ENCODE measurements around the gene CTAG1B. TPM values are rescaled to one million over a fixed set of nuclear protein-coding genes. Genes with fewer than 3 reads are reported as not detected.

CTAG1B gene
- total RNA-seq, 1 experiment from 2014 or later, result not detected

- Mint-ChIP-seq H3K36me3 (ENCODE audit: insufficient read depth, unreplicated experiment) (no peaks in the 10 kb centered on the region), H3K4me1 (ENCODE audit: insufficient read depth, unreplicated experiment) (no peaks in the 10 kb centered on the region), H3K9me3 (ENCODE audit: unreplicated experiment) (no peaks in the 10 kb centered on the region), H3K27ac (ENCODE audit: low read depth, unreplicated experiment) (no peak overlapping the region), H3K4me3 (ENCODE audit: unreplicated experiment) (no peak overlapping the region), H3K27me3 (ENCODE audit: insufficient read depth, unreplicated experiment) (no peaks in the 10 kb centered on the region)
- intact Hi-C loops (cut with micrococcal nuclease), result no loop called here
- DNase-seq (ENCODE audit: unreplicated experiment), result no peak
- ChIA-PET POLR2A (no interaction called here), CTCF (no interaction called here)
- no TSS peak for BruUV-seq (replicated peaks)
- TF ChIP-seq, protein P1, sequence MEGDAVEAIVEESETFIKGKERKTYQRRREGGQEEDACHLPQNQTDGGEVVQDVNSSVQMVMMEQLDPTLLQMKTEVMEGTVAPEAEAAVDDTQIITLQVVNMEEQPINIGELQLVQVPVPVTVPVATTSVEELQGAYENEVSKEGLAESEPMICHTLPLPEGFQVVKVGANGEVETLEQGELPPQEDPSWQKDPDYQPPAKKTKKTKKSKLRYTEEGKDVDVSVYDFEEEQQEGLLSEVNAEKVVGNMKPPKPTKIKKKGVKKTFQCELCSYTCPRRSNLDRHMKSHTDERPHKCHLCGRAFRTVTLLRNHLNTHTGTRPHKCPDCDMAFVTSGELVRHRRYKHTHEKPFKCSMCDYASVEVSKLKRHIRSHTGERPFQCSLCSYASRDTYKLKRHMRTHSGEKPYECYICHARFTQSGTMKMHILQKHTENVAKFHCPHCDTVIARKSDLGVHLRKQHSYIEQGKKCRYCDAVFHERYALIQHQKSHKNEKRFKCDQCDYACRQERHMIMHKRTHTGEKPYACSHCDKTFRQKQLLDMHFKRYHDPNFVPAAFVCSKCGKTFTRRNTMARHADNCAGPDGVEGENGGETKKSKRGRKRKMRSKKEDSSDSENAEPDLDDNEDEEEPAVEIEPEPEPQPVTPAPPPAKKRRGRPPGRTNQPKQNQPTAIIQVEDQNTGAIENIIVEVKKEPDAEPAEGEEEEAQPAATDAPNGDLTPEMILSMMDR (IDR thresholded peaks at IDR 0.05; ENCODE audit: unreplicated experiment), result no peak
These were observed 39.1 kb upstream of the CTAG1B start for GRCh38 chrX:154658187-154658586.

DNA sequence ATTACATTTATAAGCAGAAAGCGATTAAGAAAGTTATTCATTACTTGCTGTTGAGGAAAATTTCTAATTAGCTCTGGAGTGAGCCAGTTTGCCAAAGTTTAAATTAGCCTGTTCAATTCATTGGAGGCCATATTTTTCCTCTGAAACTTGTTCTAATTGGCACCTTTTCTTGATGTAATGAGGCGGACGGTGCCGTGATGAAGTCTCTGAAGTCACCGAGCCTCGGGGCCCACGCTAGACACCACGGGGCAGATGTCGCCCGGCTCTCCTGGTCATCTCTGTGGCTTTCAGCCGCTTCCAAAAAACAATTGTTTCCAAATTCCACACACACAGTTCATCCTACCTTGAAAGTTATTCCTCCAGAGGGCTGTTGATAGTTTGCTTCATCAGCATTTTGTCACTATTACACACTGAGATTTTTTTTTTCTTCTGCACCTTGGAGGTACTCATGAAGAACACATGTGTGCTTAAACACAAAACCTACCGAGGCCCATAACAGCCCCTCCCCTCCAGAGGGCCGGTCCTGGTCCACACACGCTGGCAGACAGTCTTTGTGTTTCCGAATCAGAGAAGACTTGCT is 38.2 kb upstream of the CTAG1B start:
- no peak overlapping the region for H3K4me3 Mint-ChIP-seq (ENCODE audit: unreplicated experiment)
- intact Hi-C loops (cut with micrococcal nuclease), result no loop called here
- TF ChIP-seq, protein P1 (IDR thresholded peaks at IDR 0.05; ENCODE audit: unreplicated experiment), result no peak
- H3K27me3 Mint-ChIP-seq (ENCODE audit: insufficient read depth, unreplicated experiment), result no peaks in the 10 kb centered on the region
- ChIA-PET CTCF (no interaction called here), POLR2A (no interaction called here)
- no peak for DNase-seq (ENCODE audit: unreplicated experiment)
- H3K9me3 Mint-ChIP-seq (ENCODE audit: unreplicated experiment), result no peaks in the 10 kb centered on the region
- H3K27ac Mint-ChIP-seq (ENCODE audit: low read depth, unreplicated experiment), result no peak overlapping the region
- no peaks in the 10 kb centered on the region for H3K4me1 Mint-ChIP-seq (ENCODE audit: insufficient read depth, unreplicated experiment)
- BruUV-seq (replicated peaks), result no TSS peak
- no peaks in the 10 kb centered on the region for H3K36me3 Mint-ChIP-seq (ENCODE audit: insufficient read depth, unreplicated experiment)

DNA sequence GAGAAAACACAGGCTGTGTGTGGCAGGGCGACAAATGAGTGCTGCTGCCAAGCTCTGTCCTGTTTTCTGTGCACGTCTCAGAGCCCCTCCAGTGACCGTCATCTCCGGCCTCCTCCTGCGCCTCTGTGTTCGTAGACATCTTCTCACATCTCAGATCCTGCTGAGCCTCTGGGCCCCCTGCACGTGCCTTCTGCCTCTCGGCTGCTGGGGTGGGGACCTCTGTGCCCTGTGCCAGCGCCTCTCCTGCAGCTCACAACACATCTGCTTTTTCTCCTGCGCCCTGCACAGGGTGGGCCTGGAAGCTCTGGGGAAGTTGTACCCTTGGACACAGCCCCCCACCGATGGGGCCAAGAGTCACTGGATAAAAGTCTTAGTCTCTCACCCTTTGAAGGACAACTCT is 36.7 kb upstream of the CTAG1B start:
- H3K9me3 Mint-ChIP-seq (ENCODE audit: unreplicated experiment), result no peaks in the 10 kb centered on the region
- H3K27ac Mint-ChIP-seq (ENCODE audit: low read depth, unreplicated experiment), result no peak overlapping the region
- TF ChIP-seq, protein P1 (IDR thresholded peaks at IDR 0.05; ENCODE audit: unreplicated experiment), result no peak
- H3K27me3 Mint-ChIP-seq (ENCODE audit: insufficient read depth, unreplicated experiment), result no peaks in the 10 kb centered on the region
- no TSS peak for BruUV-seq (replicated peaks)
- no peaks in the 10 kb centered on the region for H3K4me1 Mint-ChIP-seq (ENCODE audit: insufficient read depth, unreplicated experiment)
- intact Hi-C loops (cut with micrococcal nuclease), result no loop called here
- H3K36me3 Mint-ChIP-seq (ENCODE audit: insufficient read depth, unreplicated experiment), result no peaks in the 10 kb centered on the region
- no peak overlapping the region for H3K4me3 Mint-ChIP-seq (ENCODE audit: unreplicated experiment)
- ChIA-PET POLR2A (no interaction called here), CTCF (no interaction called here)
- DNase-seq (ENCODE audit: unreplicated experiment), result no peak

GRCh38 chrX:154655346-154655745 is 36.3 kb upstream of the CTAG1B start:
- intact Hi-C loops (cut with micrococcal nuclease), result no loop called here
- no peaks in the 10 kb centered on the region for H3K4me1 Mint-ChIP-seq (ENCODE audit: insufficient read depth, unreplicated experiment)
- no peaks in the 10 kb centered on the region for H3K9me3 Mint-ChIP-seq (ENCODE audit: unreplicated experiment)
- no peaks in the 10 kb centered on the region for H3K27me3 Mint-ChIP-seq (ENCODE audit: insufficient read depth, unreplicated experiment)
- BruUV-seq (replicated peaks), result no TSS peak
- ChIA-PET POLR2A (no interaction called here), CTCF (no interaction called here)
- TF ChIP-seq, protein P1 (IDR thresholded peaks at IDR 0.05; ENCODE audit: unreplicated experiment), result no peak
- H3K27ac Mint-ChIP-seq (ENCODE audit: low read depth, unreplicated experiment), result no peak overlapping the region
- H3K36me3 Mint-ChIP-seq (ENCODE audit: insufficient read depth, unreplicated experiment), result no peaks in the 10 kb centered on the region
- no peak overlapping the region for H3K4me3 Mint-ChIP-seq (ENCODE audit: unreplicated experiment)
- no peak for DNase-seq (ENCODE audit: unreplicated experiment)
